Astrocyte (in vitro differentiated cells and primary cell): ENCODE data around the gene RAPGEF6. TPM values are rescaled to one million over a fixed set of nuclear protein-coding genes. Genes with fewer than 3 reads are reported as not detected.
A peak's percentile ranks its signal among the peaks of the same experiment; 100 is the strongest.

Experiments used
- DNase-seq: peaks from one replicate; pipeline ENCODE4 v3.0.0-alpha.2; 2010; ENCODE audit warnings: low read depth
- FAIRE-seq: peaks from 2 replicates; lab custom pipeline; 2011; peaks lifted over from hg19 to GRCh38; lab: Jason Lieb, UNC
- H2AFZ ChIP-seq: 2 replicates; pipeline ENCODE4 v1.6.0; 2012; ENCODE audit warnings: low read depth, low read length, inconsistent platforms
- H3K27ac ChIP-seq: 2 replicates; pipeline ENCODE4 v1.5.1; 2011; ENCODE audit warnings: low read depth, low read length, inconsistent platforms
- H3K27me3 ChIP-seq: 2 replicates; pipeline ENCODE4 v1.6.0; 2011; ENCODE audit warnings: low read length, inconsistent platforms; ENCODE audit not compliant: insufficient read depth
- H3K36me3 ChIP-seq: 2 replicates; pipeline ENCODE4 v1.5.1; 2011; ENCODE audit warnings: low read length, inconsistent platforms; ENCODE audit not compliant: insufficient read depth
- H3K4me1 ChIP-seq: 2 replicates; pipeline ENCODE4 v1.5.1; 2011; ENCODE audit warnings: low read length, inconsistent platforms; ENCODE audit not compliant: insufficient read depth
- H3K4me2 ChIP-seq: 2 replicates; pipeline ENCODE4 v1.6.0; 2012; ENCODE audit warnings: low read length, inconsistent platforms
- H3K4me3 ChIP-seq: 2 replicates; pipeline ENCODE4 v1.5.1; 2011; ENCODE audit warnings: low read depth, mild to moderate bottlenecking, low read length, inconsistent platforms; ENCODE audit not compliant: insufficient read depth
- H3K79me2 ChIP-seq: 2 replicates; pipeline ENCODE4 v1.6.0; 2012; ENCODE audit warnings: mild to moderate bottlenecking, low read length, inconsistent platforms; ENCODE audit not compliant: insufficient read depth
- H3K9ac ChIP-seq: 2 replicates; pipeline ENCODE4 v1.6.0; 2012; ENCODE audit warnings: mild to moderate bottlenecking, low read length, inconsistent platforms
- H3K9me3 ChIP-seq: 2 replicates; pipeline ENCODE4 v1.5.1; 2012; ENCODE audit warnings: low read depth, mild to moderate bottlenecking, low read length, inconsistent platforms; ENCODE audit not compliant: insufficient read depth
- H4K20me1 ChIP-seq: 2 replicates; pipeline ENCODE4 v1.6.0; 2012; ENCODE audit warnings: low read length, inconsistent platforms; ENCODE audit not compliant: insufficient read depth
- H3K27ac Mint-ChIP-seq: one replicate; pipeline ENCODE4 v1.8.0; 2021; ENCODE audit warnings: mild to moderate bottlenecking, mixed read lengths; ENCODE audit not compliant: unreplicated experiment
- H3K27me3 Mint-ChIP-seq: one replicate; pipeline ENCODE4 v1.8.0; 2021; ENCODE audit warnings: low read depth, mixed read lengths; ENCODE audit not compliant: unreplicated experiment
- H3K36me3 Mint-ChIP-seq: one replicate; pipeline ENCODE4 v1.8.0; 2021; ENCODE audit warnings: low read depth, mixed read lengths; ENCODE audit not compliant: unreplicated experiment
- H3K4me1 Mint-ChIP-seq: one replicate; pipeline ENCODE4 v1.8.0; 2021; ENCODE audit warnings: low read depth, mixed read lengths; ENCODE audit not compliant: unreplicated experiment
- H3K4me3 Mint-ChIP-seq: one replicate; pipeline ENCODE4 v1.8.0; 2021; ENCODE audit warnings: mild to moderate bottlenecking, moderate library complexity, mixed read lengths; ENCODE audit not compliant: unreplicated experiment
- H3K9me3 Mint-ChIP-seq: one replicate; pipeline ENCODE4 v1.8.0; 2021; ENCODE audit warnings: mild to moderate bottlenecking, mixed read lengths; ENCODE audit not compliant: unreplicated experiment
- CTCF ChIP-seq: IDR thresholded peaks from 2 replicates; pipeline ENCODE4 v1.5.1; 2011; ENCODE audit warnings: low read depth, mild to moderate bottlenecking, inconsistent platforms, low read length, moderate library complexity; ENCODE audit not compliant: insufficient read depth
- EZH2 ChIP-seq: IDR thresholded peaks from 2 replicates; pipeline ENCODE4 v1.6.1; 2012; ENCODE audit warnings: mild to moderate bottlenecking, low read length, inconsistent platforms; ENCODE audit not compliant: insufficient read depth
- total RNA-seq: library from RNA; stranded (reverse); gene quantifications from 2 replicates; pipeline ENCODE4 v1.2.1, GENCODE V29; 2021

The RAPGEF6 gene
- total RNA-seq, 1 donor from 2014 or later, result 14.9 TPM

GRCh38 chr5:131613423-131613822 lies 21.6 kb downstream of the RAPGEF6 start:
- TF ChIP-seq CTCF (no peak), EZH2 (no peak)
- Mint-ChIP-seq H3K36me3 (no peaks in the 10 kb centered on the region), H3K4me1 (peaks cover 52% of the 10 kb centered on the region), H3K27me3 (no peaks in the 10 kb centered on the region), H3K9me3 (no peaks in the 10 kb centered on the region), H3K27ac (peak overlapping the region; percentile 34), H3K4me3 (no peak overlapping the region)
- Histone ChIP-seq H3K4me1 (peaks cover 28% of the 10 kb centered on the region), H2AFZ (no peak overlapping the region), H3K9me3 (no peaks in the 10 kb centered on the region), H3K4me3 (no peak overlapping the region), H4K20me1 (peaks cover 17% of the 10 kb centered on the region), H3K27me3 (no peaks in the 10 kb centered on the region), H3K9ac (no peak overlapping the region), H3K4me2 (no peak overlapping the region), H3K27ac (no peak overlapping the region), H3K36me3 (no peaks in the 10 kb centered on the region), H3K79me2 (peaks cover 81% of the 10 kb centered on the region)
- FAIRE-seq (no peak), DNase-seq (no peak)

DNA sequence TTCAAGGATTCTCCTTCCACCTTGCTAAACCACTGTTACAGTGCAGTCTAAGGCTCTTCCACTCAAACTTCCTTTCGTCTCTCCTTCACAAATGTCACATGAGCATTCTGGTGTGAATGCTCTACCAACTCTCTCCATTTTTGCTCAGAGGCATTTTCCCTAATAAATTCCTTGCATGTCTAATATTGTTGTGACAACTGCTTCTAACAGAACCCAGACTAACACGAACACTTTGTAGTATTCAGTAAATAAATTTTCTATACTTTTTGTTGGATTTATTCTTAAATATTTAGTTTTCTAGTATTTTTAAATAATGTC lies 24.0 kb downstream of the RAPGEF6 start:
- Histone ChIP-seq H3K4me3 (no peak overlapping the region), H3K36me3 (no peaks in the 10 kb centered on the region), H3K4me1 (peaks cover 28% of the 10 kb centered on the region), H3K79me2 (peaks cover 83% of the 10 kb centered on the region), H4K20me1 (peaks cover 20% of the 10 kb centered on the region), H3K27ac (peak overlapping the region; percentile 88), H3K27me3 (no peaks in the 10 kb centered on the region), H3K9me3 (no peaks in the 10 kb centered on the region), H3K4me2 (peak overlapping the region; percentile 64), H3K9ac (peak overlapping the region; percentile 35), H2AFZ (no peak overlapping the region)
- Mint-ChIP-seq H3K36me3 (no peaks in the 10 kb centered on the region), H3K27me3 (no peaks in the 10 kb centered on the region), H3K27ac (peak overlapping the region; percentile 99), H3K4me3 (no peak overlapping the region), H3K4me1 (peaks cover 61% of the 10 kb centered on the region), H3K9me3 (no peaks in the 10 kb centered on the region)
- DNase-seq (no peak), FAIRE-seq (no peak)
- TF ChIP-seq CTCF (no peak), EZH2 (no peak)

- no peaks in the 10 kb centered on the region for H3K36me3 ChIP-seq
- H3K9ac ChIP-seq, result peak overlapping the region; percentile 59
- no peak overlapping the region for H2AFZ ChIP-seq
- peaks cover 28% of the 10 kb centered on the region for H3K4me1 ChIP-seq
- no peaks in the 10 kb centered on the region for H3K9me3 Mint-ChIP-seq
- no peaks in the 10 kb centered on the region for H3K27me3 ChIP-seq
- H3K36me3 Mint-ChIP-seq, result no peaks in the 10 kb centered on the region
- peaks cover 20% of the 10 kb centered on the region for H4K20me1 ChIP-seq
- peaks cover 83% of the 10 kb centered on the region for H3K79me2 ChIP-seq
- peak overlapping the region; percentile 88 for H3K27ac ChIP-seq
- peak; percentile 82 for FAIRE-seq
- TF ChIP-seq EZH2, result no peak
- TF ChIP-seq CTCF, result peak; percentile 3
- H3K4me2 ChIP-seq, result peak overlapping the region; percentile 64
- H3K4me3 Mint-ChIP-seq, result peak overlapping the region; percentile 42
- peaks cover 58% of the 10 kb centered on the region for H3K4me1 Mint-ChIP-seq
- DNase-seq, result peak; percentile 95
- no peaks in the 10 kb centered on the region for H3K27me3 Mint-ChIP-seq
- no peak overlapping the region for H3K4me3 ChIP-seq
- peak overlapping the region; percentile 99 for H3K27ac Mint-ChIP-seq
- H3K9me3 ChIP-seq, result no peaks in the 10 kb centered on the region
Observed at GRCh38 chr5:131610198-131611063, 24.6 kb downstream of the RAPGEF6 start.
